GM21717 (cell line): ENCODE data around the gene POT1.

Experiments used
- ATAC-seq: cut with Tn5 transposase; IDR thresholded peaks from one replicate; pipeline ENCODE4 v1.9.1; 2021; ENCODE audit warnings: mild to moderate bottlenecking, moderate library complexity; ENCODE audit not compliant: unreplicated experiment

The POT1 gene

GRCh38 chr7:124773938-124774337, 155.7 kb downstream of the POT1 start:
- ATAC-seq = no peak

- no peak for ATAC-seq
Measured at GRCh38 chr7:124773339-124773738, 156.3 kb downstream of the POT1 start.
